ELR (cell line): ENCODE results near the gene ATP11B.

Experiments
- DNase-seq: peaks from one replicate; pipeline ENCODE4 v3.0.0-alpha.2; 2015; ENCODE audit warnings: low read depth

Gene ATP11B

DNA sequence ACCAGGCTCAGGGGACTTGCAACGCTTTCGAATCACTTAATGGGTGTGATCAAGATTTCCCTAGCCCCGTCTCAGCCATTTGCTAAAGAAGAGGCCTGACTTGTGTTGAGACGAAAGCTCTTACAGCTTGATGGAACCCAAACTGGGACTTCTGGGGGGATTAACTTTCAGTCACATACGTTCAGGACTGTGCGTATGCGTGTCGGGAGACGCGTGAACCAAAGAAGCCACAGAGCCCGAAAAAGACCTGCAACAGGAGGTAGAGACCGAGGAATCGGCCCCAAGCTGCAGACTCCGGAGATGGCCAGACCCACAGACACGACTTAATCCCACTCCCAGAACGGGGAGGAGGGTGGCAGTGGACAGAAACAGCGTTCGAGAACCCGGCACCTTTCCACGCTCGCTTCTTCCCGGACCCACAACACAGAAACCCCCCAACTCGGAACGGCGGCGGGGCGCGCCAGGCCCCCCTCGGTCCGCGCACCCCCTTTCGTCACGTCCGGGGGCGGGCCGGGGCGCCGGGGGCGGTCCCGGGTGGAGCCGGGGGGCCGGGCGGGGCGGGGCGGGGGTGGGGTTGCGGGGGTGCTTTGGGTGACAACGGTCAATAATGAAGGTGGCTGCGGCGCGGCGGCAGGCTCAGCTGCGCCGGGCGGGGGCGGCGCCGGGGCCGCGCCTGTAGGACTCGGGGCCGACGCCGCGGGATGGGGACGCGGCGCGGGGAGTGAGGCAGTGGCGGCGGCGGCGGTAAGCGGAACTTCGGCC lies at the start of gene ATP11B:
ATP11B (plus strand) TSS at position 604 of the 762 bp plus-strand sequence. CDS start 256 bp downstream, outside the sequence.
- DNase-seq, result peak; percentile 76

DNA sequence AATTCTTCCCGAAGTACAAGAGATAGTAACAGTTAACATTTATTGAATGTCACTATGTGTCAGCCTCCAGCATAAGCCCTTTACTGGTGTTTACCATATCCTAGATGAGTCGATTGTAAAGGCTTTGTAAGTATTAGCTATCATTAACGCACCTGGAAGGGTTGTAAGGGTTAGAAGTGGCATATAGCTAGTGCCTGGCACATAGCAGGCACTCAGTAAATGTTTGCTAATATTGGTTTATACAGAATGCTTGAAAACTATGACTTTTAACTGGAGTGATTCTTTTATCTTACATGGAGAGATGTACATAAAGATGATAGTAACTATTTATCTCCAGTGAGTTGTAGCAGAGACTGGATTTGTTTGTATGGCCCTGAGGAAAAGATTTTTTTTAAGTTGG lies 46.3 kb upstream of the ATP11B start:
- DNase-seq, result no peak

DNA sequence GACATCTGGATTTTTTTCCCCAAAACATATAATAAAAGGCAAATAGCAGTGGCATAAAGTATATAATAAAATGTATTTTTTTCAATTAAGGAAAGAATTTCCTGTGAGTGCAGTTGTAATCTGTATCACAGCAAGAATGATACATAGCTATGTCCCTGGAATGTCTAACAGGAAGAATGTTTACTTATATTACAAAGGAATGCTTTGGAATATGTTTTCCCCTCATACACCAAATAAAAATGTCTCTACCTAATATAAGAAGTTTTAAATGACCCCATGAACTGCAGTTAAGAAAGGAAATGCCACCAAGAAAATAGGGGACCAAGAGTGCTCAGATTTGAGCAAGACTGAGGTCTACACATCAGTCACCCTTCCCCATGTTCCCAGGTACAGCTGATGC lies 38.0 kb upstream of the ATP11B start:
- peak; percentile 51 for DNase-seq

DNA sequence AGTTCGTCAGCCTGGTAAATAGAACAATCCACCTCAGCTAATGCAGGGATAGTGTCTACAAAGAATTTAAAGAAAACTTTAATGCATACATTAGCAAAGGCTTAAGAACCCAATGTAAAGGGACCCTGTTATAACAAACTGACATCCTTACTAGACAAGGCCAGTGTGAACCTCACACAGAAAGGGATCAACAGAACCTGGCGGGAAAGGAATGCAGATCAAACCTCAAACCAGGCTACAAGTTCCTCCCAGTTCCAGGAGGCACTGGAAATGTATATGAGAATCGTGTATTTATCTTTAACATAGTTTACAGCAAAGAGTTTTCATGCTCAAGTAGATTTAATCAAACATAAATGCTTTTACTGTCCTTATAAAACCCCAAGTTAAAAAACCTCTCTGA lies 37.6 kb upstream of the ATP11B start:
- peak; percentile 19 for DNase-seq

DNA sequence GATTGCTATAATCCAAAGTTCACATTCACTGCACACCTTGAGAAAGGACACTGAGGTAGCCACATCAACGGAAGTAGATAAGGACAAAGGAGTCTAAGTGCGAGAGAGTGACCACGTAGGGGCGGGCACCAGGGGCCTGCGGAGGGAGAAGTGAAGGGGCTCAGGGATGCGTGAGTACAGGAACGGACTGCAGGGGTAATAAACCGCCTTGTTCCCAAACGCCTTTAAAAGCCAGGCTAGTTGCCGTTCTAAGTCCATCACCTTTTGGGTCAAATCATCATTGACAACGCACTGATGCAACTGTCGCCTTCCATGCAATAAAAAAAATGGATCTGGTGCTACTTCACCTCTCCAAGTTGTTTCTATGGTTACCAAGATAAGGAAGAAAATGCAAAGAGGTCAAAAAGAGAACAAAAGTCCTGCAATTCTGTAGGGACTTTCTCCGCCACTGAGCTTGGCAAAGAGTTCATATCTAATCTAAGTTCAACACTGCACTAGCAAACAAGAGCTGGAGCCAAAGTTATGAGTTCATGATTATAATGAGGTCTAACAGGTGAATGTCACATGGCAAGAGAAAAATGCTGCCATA lies 32.6 kb upstream of the ATP11B start:
- DNase-seq, result no peak

DNA sequence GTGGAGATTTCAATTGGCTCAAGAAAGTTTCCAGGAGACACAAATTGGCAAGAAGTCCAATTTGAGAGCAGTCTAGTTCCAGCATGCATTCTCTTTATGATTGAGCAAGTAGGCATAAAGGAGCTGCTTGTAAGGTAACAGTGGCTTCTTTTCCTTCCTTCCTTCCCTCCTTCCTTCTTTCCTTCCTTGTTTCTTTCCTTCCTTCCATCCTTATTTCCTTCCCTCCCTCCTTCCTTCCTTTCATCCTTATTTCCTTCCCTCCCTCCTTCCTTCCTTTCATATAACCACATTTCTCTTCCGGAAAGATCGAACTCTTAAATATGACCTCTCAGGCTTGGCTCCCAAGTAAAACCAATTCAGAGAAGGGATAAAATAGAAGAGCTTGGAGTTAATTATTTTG lies 29.4 kb upstream of the ATP11B start:
- no peak for DNase-seq

DNA sequence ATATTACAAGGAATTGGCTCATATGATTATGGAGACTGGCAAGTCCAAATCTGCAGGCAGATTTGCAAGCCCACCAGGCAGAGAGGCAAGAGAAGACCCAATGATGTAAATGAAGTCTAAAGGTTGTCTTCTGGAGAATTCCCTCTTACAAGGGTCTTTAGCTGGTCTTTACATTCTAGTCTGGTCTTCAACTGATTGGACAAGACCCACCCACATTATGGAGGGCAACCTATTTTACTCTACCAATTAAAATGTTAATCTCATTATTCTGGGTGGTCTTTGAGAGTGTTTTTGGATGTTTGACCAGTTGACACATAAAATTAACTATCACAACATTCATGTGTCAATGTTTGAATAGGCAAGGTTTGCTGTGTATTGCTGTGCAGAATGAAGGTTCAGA lies 28.0 kb upstream of the ATP11B start:
- no peak for DNase-seq

DNA sequence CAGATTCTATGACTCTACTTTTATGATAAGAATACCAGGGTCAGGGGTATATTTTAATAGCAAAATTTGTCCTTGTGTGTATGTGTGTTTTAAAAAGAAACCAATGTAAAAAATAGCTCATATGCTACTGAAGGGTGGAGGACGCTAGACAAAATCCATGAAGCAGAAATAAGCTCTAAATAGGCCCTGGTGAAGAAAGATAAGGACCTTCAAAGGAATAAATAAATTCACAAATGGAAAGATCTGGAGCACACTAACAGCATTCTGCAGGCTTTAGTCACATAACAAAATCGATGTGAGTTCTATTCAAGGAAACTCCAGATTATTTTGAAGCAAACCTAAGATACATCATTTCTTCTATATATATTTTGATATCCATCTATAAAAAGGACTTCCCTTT lies 27.2 kb upstream of the ATP11B start:
- DNase-seq, result no peak

DNA sequence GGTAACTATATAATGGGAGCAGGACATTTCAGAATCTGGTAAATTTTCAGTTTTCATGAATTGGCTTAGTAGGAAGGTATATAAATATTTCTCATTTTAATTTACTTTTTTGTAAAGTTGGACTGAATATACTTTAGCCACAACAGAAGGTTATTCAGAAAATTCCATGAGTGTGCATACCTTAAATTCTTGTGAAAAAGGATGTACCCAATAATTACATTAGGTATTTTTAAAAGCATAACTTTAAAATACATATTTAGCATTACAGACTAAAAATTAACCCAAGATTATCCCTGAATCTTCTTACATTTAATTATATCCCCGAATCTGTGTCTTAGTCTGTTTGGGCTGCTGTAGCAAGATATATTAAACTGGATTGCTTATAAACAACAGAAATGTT lies 24.9 kb upstream of the ATP11B start:
- no peak for DNase-seq

DNA sequence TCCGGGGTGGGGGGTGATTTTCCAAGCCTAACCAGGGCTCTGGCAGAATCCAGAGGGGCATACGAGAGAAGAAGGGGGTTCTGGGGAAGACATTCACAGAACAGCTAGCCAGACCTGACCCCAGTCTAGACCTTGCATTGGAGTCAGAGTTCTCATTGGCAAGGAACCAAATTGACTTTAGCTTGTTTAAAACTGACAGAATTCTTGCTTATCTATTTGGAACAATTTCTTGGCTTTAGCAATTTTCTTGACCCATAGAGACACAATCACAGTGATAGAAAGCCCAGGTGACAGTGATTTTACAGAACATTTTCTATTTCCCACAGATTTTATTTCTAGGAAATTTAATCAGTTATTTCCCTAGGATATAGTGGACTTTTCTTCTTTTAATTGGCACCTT lies 23.6 kb upstream of the ATP11B start:
- DNase-seq, result no peak

DNA sequence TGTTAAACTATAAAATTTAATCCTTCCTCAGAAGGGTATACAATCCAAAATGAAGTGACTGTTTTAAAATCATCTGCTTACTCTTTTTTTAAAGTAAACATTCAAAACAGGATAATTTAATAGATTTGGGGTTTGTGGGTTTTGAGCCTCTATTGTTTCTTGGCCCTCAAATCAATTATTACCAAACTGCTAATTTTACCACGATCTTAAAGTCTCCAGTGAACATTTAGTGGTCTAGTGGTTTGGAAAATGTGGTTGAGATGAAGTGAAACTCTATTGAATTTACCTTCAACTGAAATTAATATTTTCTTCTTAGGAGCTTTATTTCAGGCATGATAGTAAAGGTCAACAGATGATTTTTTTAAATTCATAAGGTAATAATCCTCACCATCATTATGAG lies 11.2 kb upstream of the ATP11B start:
- DNase-seq, result no peak

DNA sequence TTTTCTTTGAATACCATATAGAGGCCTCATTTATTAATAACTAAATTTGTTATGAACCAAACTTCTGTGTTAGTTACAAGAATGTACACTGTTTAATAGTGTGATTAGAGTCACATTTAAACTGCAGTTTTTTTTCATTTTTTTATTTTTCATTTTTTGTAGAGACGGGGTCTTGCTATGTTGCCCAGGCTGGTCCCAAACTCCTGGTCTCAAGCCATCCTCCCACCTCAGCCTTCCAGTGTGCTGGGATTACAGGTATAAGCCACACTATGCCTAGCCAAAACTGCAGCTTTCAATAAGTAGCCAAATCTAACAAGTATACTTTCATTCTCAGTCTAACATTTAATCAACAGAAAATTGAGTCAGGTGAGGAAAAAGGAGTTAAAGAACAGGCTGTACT lies 10.2 kb upstream of the ATP11B start:
- DNase-seq, result no peak

DNA sequence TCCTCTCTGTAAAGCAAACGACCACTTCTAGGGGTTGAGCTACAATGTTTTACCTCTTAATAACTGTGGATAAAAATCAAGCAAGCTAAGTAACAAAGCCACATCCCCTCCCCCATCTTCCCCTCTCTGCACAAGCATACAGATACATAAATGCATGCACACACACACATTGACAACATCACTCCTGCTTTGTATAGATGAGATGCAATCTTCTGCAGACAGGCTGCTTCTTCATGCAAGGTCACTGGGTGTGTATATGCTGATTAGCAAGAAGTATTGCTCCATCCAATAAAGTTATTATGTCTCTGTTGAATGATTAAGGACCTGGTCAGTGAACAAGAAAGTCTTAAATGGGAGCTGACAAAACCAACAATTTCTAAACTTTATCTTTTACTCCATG lies 8.8 kb upstream of the ATP11B start:
- DNase-seq, result no peak

DNA sequence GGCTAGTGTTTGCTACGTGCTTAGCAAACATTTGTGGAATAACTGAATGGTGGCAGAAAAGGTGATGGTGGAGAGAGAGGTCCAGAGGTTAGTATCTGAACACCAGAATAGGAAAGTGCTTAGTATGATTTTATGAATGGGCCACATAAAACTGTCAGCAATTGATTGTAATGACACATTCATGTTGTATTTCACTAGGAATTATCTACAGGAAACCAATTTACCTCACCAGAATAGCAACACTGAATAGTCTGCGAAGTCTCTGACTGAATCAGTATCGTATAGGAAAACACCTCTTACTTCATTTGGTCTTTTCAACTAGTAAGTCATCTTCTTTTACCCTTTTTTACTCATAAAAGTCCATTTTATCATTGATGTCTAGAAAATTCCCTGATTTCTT lies 8.2 kb upstream of the ATP11B start:
- no peak for DNase-seq

DNA sequence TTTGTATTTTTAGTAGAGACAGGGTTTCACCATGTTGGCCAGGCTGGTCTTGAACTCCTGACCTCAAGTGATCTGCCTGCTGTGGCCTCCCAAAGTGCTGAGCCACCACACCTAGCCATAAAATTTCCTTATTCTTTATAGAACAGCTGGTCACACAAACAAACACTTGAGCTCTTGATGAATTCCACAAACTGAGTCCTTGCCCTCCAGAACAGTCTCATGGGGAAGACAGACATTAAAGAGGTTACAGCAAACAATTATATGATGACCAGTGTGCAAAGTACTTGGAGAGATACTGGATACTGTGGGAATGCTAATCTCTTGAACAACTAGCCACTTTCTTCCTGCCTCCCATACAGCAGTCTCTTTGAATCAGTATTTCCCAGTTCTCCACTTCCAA lies 7.5 kb upstream of the ATP11B start:
- no peak for DNase-seq

DNA sequence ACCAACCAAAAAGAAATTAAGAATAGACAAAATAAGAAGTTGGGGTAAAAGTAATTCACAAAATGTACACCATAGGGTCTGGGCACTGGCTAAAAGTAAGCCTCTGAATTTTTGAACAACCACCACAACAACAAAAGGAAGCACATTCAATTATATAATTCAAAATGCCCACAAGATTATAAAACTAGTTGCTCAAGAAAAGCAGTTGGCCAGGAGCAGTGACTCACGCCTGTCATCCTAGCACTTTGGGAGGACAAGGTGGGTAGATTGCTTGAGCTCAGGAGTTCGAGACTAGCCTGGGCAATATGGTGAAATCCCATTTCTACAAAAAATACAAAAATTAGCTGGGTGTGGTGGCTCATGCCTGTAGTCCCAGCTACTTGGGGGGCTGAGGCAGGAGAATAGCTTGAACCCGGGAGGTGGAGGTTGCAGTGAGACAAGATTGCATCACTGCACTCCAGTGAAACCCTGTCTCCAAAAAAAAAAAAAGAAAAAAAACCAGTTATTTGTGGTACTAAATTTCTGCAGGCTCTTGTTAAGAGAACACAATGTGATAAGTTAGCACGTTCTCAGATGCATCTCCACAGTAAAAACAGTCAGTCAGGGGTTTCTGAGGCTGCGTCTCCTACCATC lies 6.6 kb upstream of the ATP11B start:
- DNase-seq, result no peak

DNA sequence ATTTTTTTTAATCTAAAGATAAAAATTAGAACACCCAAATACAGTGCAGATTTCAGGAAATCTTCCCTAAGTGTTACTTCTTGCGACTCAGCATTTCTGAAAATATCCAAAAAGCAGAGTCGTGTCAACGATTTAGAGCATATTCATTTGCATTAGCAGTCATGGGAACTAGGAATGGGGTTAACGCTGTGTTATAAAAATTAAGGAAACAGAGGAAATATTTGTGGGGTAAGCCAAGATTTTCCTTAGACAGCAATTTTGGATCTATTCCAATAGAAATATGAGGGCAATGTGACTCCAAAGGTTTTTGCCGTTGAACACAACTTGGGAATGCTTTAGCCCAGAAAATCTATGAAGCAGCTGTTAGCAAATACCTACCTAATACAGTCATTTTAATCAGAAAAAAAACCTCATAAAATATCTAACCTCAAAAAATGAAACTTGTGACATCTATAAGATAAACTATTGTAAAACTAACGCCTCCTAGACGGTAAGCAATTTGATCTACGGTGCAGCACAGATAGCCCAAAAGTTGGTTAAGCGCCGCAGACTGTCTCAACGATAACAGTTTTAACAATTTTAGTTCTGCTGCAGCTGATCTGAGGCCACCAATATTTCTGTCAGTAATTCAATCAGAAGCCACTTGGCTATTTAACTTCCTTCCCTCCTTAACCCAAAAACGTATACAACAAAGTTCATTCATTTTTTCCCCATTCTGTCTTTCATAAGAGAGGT lies 5.8 kb upstream of the ATP11B start:
- no peak for DNase-seq

DNA sequence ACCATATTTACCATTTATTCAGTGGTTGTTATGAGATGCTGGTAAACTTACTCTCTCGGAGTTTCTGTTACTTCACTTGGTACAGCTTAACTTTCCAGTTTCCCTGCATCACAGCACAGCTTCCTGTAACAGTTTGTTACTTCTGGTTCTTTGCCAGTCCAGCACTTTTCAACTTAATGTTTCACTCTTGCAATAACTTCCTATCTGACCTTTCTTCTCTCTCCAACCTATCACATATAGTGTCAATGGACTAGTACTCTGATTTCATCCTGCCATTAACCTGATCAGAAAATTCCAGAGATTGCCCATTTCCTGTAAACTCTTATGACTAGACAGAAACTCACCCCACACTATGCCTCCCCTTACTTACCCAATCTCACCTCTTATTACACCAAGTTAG lies 3.9 kb upstream of the ATP11B start:
- DNase-seq, result peak; percentile 5

DNA sequence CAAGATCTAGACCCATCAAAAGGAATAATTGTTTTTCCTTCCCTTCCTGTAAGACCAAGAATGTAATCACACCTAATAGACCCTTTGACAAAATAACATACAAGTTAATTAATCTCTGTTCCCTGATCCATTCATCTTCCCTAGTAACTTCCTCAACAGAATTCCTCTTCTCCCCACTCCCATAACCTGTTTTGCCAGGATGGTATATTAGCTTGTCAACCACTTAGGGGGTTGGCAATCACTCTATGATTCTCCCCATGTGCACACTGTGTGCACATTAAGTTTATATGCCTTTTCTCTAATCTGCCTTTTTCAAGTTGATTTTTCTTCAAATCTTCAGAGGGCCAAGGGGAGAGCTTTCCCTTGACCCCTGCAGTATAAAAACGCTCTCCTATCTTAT lies 2.7 kb upstream of the ATP11B start:
- DNase-seq, result no peak

DNA sequence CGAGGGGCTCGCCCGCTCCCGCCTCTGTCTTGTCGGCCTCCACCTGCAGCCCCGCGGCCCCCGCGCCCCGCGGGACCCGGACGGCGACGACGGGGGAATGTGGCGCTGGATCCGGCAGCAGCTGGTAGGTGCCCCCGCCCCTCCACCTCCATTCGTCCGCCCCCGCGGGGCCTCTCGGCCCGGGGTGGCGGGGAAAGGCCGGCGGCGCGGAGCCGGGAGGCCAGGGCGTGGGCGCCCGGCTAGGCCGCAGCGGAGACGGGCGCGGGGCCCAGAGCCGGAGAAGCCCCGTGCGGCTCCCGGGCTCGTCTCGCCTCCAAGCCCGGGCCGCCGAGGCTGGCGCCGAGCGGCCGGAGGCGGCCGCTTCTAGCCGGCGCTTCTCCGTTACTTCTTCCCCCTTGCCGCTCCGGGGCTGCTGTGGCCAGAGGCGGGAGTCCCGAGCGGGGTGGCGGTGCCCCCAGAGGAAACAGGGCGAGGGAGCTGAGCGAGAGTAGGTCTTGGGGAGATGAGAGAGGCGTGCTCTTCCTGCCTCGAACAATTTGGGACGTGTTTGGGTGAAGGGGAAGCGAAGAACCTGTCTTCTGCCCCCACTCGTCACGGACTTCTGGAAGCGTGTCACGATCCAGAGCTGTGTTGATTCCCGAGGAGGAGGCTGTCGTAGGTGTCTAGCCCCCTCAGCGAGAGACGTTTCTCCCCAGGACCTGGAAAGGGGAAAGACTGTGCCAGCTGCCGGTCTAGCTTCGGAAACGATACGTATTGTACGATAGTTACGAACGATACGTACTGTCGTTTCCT lies 555 bp downstream of the ATP11B start:
- DNase-seq, result peak; percentile 67

DNA sequence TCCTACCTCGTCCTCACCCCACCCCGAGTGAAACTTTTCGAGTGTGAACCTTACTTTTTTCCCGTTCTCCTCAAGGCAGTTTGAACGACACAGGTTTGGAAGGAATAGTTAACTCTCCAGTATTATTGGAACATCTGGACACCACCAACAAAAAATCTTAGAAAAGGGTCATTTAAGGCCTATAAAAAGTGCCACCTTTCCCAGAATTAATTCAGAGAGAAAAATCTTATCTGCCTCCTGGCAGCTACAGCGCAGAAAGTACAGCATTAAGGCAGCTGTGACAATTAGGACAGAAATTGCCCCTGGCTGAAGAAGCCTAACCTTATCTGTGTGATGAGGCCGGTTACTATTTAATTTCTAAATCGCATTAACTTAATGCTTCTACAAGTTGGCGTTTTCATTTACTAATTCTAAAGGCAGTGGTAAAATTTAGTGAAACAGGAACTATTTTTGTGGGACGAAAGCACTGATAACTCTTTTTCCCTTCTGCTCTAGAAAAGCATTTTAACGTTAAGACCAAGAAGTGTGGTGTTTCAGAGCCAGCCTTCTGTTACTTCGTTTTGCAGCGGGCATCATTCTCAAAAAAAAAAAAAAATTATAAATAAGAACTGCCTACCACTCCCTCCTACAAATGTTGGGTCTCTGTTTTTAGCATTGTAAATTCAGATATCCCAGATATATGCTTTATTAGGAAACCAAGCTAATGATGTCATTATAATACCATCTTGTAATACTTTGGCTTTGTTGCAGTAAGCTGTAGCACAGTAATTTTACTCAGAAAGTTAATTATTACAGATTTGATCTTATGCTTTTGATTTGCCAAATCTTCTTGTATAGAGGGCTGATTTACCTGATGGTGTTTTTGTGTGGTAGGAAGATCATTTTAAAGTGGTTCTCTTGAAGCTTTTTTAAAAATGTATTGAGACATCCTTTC lies 1.4 kb downstream of the ATP11B start:
- peak; percentile 7 for DNase-seq
